Measurements from ENCODE around the gene ATP2B2.

DNA sequence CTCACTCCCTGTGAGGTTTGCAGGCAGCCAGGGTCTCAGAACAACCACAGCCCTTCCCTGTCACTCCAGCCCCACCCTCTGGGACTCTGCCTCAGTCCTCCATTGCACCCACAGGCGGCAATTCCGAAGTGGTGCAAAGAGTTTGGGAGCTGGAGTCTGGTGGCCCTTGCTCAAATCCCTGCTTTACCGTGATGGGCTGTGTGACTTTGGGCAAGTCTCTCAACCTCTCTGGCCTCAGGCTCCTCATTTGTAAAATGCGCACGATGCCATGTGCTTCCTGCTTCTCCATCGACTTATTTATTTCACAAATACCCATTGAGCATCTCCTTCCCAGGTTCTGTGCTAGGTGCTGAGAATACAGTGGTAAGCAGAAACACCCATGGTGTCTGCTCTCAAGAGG lies 7.3 kb upstream of the ATP2B2 start:
- TF ChIP-seq, protein P1, sequence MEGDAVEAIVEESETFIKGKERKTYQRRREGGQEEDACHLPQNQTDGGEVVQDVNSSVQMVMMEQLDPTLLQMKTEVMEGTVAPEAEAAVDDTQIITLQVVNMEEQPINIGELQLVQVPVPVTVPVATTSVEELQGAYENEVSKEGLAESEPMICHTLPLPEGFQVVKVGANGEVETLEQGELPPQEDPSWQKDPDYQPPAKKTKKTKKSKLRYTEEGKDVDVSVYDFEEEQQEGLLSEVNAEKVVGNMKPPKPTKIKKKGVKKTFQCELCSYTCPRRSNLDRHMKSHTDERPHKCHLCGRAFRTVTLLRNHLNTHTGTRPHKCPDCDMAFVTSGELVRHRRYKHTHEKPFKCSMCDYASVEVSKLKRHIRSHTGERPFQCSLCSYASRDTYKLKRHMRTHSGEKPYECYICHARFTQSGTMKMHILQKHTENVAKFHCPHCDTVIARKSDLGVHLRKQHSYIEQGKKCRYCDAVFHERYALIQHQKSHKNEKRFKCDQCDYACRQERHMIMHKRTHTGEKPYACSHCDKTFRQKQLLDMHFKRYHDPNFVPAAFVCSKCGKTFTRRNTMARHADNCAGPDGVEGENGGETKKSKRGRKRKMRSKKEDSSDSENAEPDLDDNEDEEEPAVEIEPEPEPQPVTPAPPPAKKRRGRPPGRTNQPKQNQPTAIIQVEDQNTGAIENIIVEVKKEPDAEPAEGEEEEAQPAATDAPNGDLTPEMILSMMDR (conservative IDR thresholded peaks at IDR 0.05; ENCODE audit: low read length) = no peak
- no peak for TF ChIP-seq EZH2phosphoT487 (IDR thresholded peaks at IDR 0.05; ENCODE audit: borderline replicate concordance, low read depth, low read length)
